ENCODE data around the gene GTF2IRD1.

GTF2IRD1 gene

GRCh38 chr7:74584160-74584954 lies 130.7 kb downstream of the GTF2IRD1 start:
- Histone ChIP-seq H3K36me3 (ENCODE audit: control insufficient read depth in 1 of 2, insufficient read depth in 2 of 2, low read length in 2 of 2) (no peaks in the 10 kb centered on the region), H3K27me3 (ENCODE audit: control insufficient read depth in 1 of 2, insufficient read depth in 2 of 2, low read length in 2 of 2) (no peaks in the 10 kb centered on the region), H3K4me1 (ENCODE audit: control insufficient read depth in 1 of 2, insufficient read depth in 2 of 2, low read length in 2 of 2) (peaks cover 5 to 33% of the 10 kb centered on the region in 2 donors), H3K27ac (ENCODE audit: low read depth, low read length) (no peak overlapping the region), H3K4me3 (ENCODE audit: low read depth in 1 of 2, low read length in 2 of 2) (no peak overlapping the region), H3K9ac (ENCODE audit: low read depth in 1 of 2, low read length in 2 of 2) (no peak overlapping the region), H3K9me3 (ENCODE audit: control insufficient read depth in 1 of 2, low read length in 2 of 2) (no peaks in the 10 kb centered on the region)

GRCh38 chr7:74585844-74586243 lies 132.1 kb downstream of the GTF2IRD1 start:
- Histone ChIP-seq H3K27me3 (ENCODE audit: control insufficient read depth in 1 of 2, insufficient read depth in 2 of 2, low read length in 2 of 2) (no peaks in the 10 kb centered on the region), H3K4me3 (ENCODE audit: low read depth in 1 of 2, low read length in 2 of 2) (no peak overlapping the region), H3K9me3 (ENCODE audit: control insufficient read depth in 1 of 2, low read length in 2 of 2) (no peaks in the 10 kb centered on the region), H3K4me1 (ENCODE audit: control insufficient read depth in 1 of 2, insufficient read depth in 2 of 2, low read length in 2 of 2) (peaks cover under 1 to 23% of the 10 kb centered on the region in 2 donors), H3K36me3 (ENCODE audit: control insufficient read depth in 1 of 2, insufficient read depth in 2 of 2, low read length in 2 of 2) (peaks cover 0 to 9% of the 10 kb centered on the region in 2 donors), H3K27ac (ENCODE audit: low read depth, low read length) (no peak overlapping the region), H3K9ac (ENCODE audit: low read depth in 1 of 2, low read length in 2 of 2) (no peak overlapping the region)

GRCh38 chr7:74586258-74587175 lies 132.8 kb downstream of the GTF2IRD1 start:
- peaks cover 0 to 10% of the 10 kb centered on the region in 2 donors for H3K36me3 ChIP-seq (ENCODE audit: control insufficient read depth in 1 of 2, insufficient read depth in 2 of 2, low read length in 2 of 2)
- peaks cover 0 to 22% of the 10 kb centered on the region in 2 donors for H3K4me1 ChIP-seq (ENCODE audit: control insufficient read depth in 1 of 2, insufficient read depth in 2 of 2, low read length in 2 of 2)
- H3K9ac ChIP-seq (ENCODE audit: low read depth in 1 of 2, low read length in 2 of 2): no peak overlapping the region
- no peak overlapping the region for H3K4me3 ChIP-seq (ENCODE audit: low read depth in 1 of 2, low read length in 2 of 2)
- peak overlapping the region; percentile 20 for H3K27ac ChIP-seq (ENCODE audit: low read depth, low read length)
- H3K9me3 ChIP-seq (ENCODE audit: control insufficient read depth in 1 of 2, low read length in 2 of 2): no peaks in the 10 kb centered on the region
- H3K27me3 ChIP-seq (ENCODE audit: control insufficient read depth in 1 of 2, insufficient read depth in 2 of 2, low read length in 2 of 2): no peaks in the 10 kb centered on the region

- peaks cover 0 to 22% of the 10 kb centered on the region in 2 donors for H3K4me1 ChIP-seq (ENCODE audit: control insufficient read depth in 1 of 2, insufficient read depth in 2 of 2, low read length in 2 of 2)
- no peaks in the 10 kb centered on the region for H3K9me3 ChIP-seq (ENCODE audit: control insufficient read depth in 1 of 2, low read length in 2 of 2)
- H3K9ac ChIP-seq (ENCODE audit: low read depth in 1 of 2, low read length in 2 of 2): peak overlapping the region in 1 of 2 donors; percentile 43
- no peaks in the 10 kb centered on the region for H3K27me3 ChIP-seq (ENCODE audit: control insufficient read depth in 1 of 2, insufficient read depth in 2 of 2, low read length in 2 of 2)
- H3K27ac ChIP-seq (ENCODE audit: low read depth, low read length): no peak overlapping the region
- no peak overlapping the region for H3K4me3 ChIP-seq (ENCODE audit: low read depth in 1 of 2, low read length in 2 of 2)
- peaks cover 0 to 10% of the 10 kb centered on the region in 2 donors for H3K36me3 ChIP-seq (ENCODE audit: control insufficient read depth in 1 of 2, insufficient read depth in 2 of 2, low read length in 2 of 2)
These were observed 133.9 kb downstream of the GTF2IRD1 start for GRCh38 chr7:74587435-74588126.

- Histone ChIP-seq H3K27ac (ENCODE audit: low read depth, low read length) (no peak overlapping the region), H3K36me3 (ENCODE audit: control insufficient read depth in 1 of 2, insufficient read depth in 2 of 2, low read length in 2 of 2) (peaks cover 2 to 14% of the 10 kb centered on the region in 2 donors), H3K4me1 (ENCODE audit: control insufficient read depth in 1 of 2, insufficient read depth in 2 of 2, low read length in 2 of 2) (peaks cover 0 to 15% of the 10 kb centered on the region in 2 donors), H3K9ac (ENCODE audit: low read depth in 1 of 2, low read length in 2 of 2) (no peak overlapping the region), H3K27me3 (ENCODE audit: control insufficient read depth in 1 of 2, insufficient read depth in 2 of 2, low read length in 2 of 2) (no peaks in the 10 kb centered on the region), H3K9me3 (ENCODE audit: control insufficient read depth in 1 of 2, low read length in 2 of 2) (no peaks in the 10 kb centered on the region), H3K4me3 (ENCODE audit: low read depth in 1 of 2, low read length in 2 of 2) (no peak overlapping the region)
These were observed 137.1 kb downstream of the GTF2IRD1 start for GRCh38 chr7:74590813-74591212.

- Histone ChIP-seq H3K36me3 (ENCODE audit: control insufficient read depth in 1 of 2, insufficient read depth in 2 of 2, low read length in 2 of 2) (peaks cover 7 to 32% of the 10 kb centered on the region in 2 donors), H3K27me3 (ENCODE audit: control insufficient read depth in 1 of 2, insufficient read depth in 2 of 2, low read length in 2 of 2) (no peaks in the 10 kb centered on the region), H3K9me3 (ENCODE audit: control insufficient read depth in 1 of 2, low read length in 2 of 2) (no peaks in the 10 kb centered on the region), H3K4me3 (ENCODE audit: low read depth in 1 of 2, low read length in 2 of 2) (no peak overlapping the region), H3K27ac (ENCODE audit: low read depth, low read length) (no peak overlapping the region), H3K9ac (ENCODE audit: low read depth in 1 of 2, low read length in 2 of 2) (no peak overlapping the region), H3K4me1 (ENCODE audit: control insufficient read depth in 1 of 2, insufficient read depth in 2 of 2, low read length in 2 of 2) (no peaks in the 10 kb centered on the region)
These were observed 144.9 kb downstream of the GTF2IRD1 start for GRCh38 chr7:74598558-74598957.

- Histone ChIP-seq H3K27me3 (ENCODE audit: control insufficient read depth in 1 of 2, insufficient read depth in 2 of 2, low read length in 2 of 2) (no peaks in the 10 kb centered on the region), H3K4me3 (ENCODE audit: low read depth in 1 of 2, low read length in 2 of 2) (no peak overlapping the region), H3K27ac (ENCODE audit: low read depth, low read length) (no peak overlapping the region), H3K4me1 (ENCODE audit: control insufficient read depth in 1 of 2, insufficient read depth in 2 of 2, low read length in 2 of 2) (no peaks in the 10 kb centered on the region), H3K9ac (ENCODE audit: low read depth in 1 of 2, low read length in 2 of 2) (no peak overlapping the region), H3K36me3 (ENCODE audit: control insufficient read depth in 1 of 2, insufficient read depth in 2 of 2, low read length in 2 of 2) (peaks cover 7 to 32% of the 10 kb centered on the region in 2 donors), H3K9me3 (ENCODE audit: control insufficient read depth in 1 of 2, low read length in 2 of 2) (no peaks in the 10 kb centered on the region)
These were observed 145.5 kb downstream of the GTF2IRD1 start for GRCh38 chr7:74599244-74599643.

GRCh38 chr7:74604326-74605020 lies 150.8 kb downstream of the GTF2IRD1 start:
- H3K27ac ChIP-seq (ENCODE audit: low read depth, low read length): no peak overlapping the region
- H3K4me3 ChIP-seq (ENCODE audit: low read depth in 1 of 2, low read length in 2 of 2): no peak overlapping the region
- H3K4me1 ChIP-seq (ENCODE audit: control insufficient read depth in 1 of 2, insufficient read depth in 2 of 2, low read length in 2 of 2): peaks cover 6 to 13% of the 10 kb centered on the region in 2 donors
- H3K9ac ChIP-seq (ENCODE audit: low read depth in 1 of 2, low read length in 2 of 2): no peak overlapping the region
- H3K36me3 ChIP-seq (ENCODE audit: control insufficient read depth in 1 of 2, insufficient read depth in 2 of 2, low read length in 2 of 2): peaks cover 0 to 10% of the 10 kb centered on the region in 2 donors
- H3K9me3 ChIP-seq (ENCODE audit: control insufficient read depth in 1 of 2, low read length in 2 of 2): no peaks in the 10 kb centered on the region
- no peaks in the 10 kb centered on the region for H3K27me3 ChIP-seq (ENCODE audit: control insufficient read depth in 1 of 2, insufficient read depth in 2 of 2, low read length in 2 of 2)

GRCh38 chr7:74606101-74606908 lies 152.6 kb downstream of the GTF2IRD1 start:
- H3K9me3 ChIP-seq (ENCODE audit: control insufficient read depth in 1 of 2, low read length in 2 of 2): no peaks in the 10 kb centered on the region
- peak overlapping the region; percentile 66 to 69 for H3K4me3 ChIP-seq (ENCODE audit: low read depth in 1 of 2, low read length in 2 of 2)
- H3K27ac ChIP-seq (ENCODE audit: low read depth, low read length): peak overlapping the region; percentile 42
- peak overlapping the region; percentile 20 to 43 for H3K9ac ChIP-seq (ENCODE audit: low read depth in 1 of 2, low read length in 2 of 2)
- H3K27me3 ChIP-seq (ENCODE audit: control insufficient read depth in 1 of 2, insufficient read depth in 2 of 2, low read length in 2 of 2): no peaks in the 10 kb centered on the region
- peaks cover 6 to 13% of the 10 kb centered on the region in 2 donors for H3K4me1 ChIP-seq (ENCODE audit: control insufficient read depth in 1 of 2, insufficient read depth in 2 of 2, low read length in 2 of 2)
- no peaks in the 10 kb centered on the region for H3K36me3 ChIP-seq (ENCODE audit: control insufficient read depth in 1 of 2, insufficient read depth in 2 of 2, low read length in 2 of 2)

Data from duodenal mucosa (tissue), 2 donors.